Activated T-helper 1 cell treated with anti-CD3 and anti-CD28 coated beads, Interleukin-12 subunit alpha, Interleukin-12 subunit beta, Interleukin-2, Interleukin-4 antibody, amounts not matched to agents 30 ng/mL and 10 ng/mL and 1 ng/mL, durations not matched to agents 14 hours and 24 hours and 36 hours (primary cell): Measurements from ENCODE around the gene SLF2. TPM values are rescaled to one million over a fixed set of nuclear protein-coding genes. Genes with fewer than 3 reads are reported as not detected.

Source experiments
- DNase-seq: peaks from one replicate; pipeline ENCODE4 v3.0.0; 2021; ENCODE audit warnings: low spot score
- H3K27ac Mint-ChIP-seq: one replicate; pipeline ENCODE4 v1.8.0; 2021; ENCODE audit warnings: mild to moderate bottlenecking, mixed read lengths
- H3K27me3 Mint-ChIP-seq: one replicate; pipeline ENCODE4 v1.8.0; 2022; ENCODE audit warnings: mild to moderate bottlenecking, moderate library complexity, mixed read lengths; ENCODE audit not compliant: insufficient read depth
- H3K36me3 Mint-ChIP-seq: one replicate; pipeline ENCODE4 v1.8.0; 2021; ENCODE audit warnings: low read depth, mixed read lengths
- H3K4me1 Mint-ChIP-seq: one replicate; pipeline ENCODE4 v1.8.0; 2021; ENCODE audit warnings: low read depth, mixed read lengths
- H3K4me3 Mint-ChIP-seq: one replicate; pipeline ENCODE4 v1.8.0; 2021; ENCODE audit warnings: mild to moderate bottlenecking, moderate library complexity, mixed read lengths
- H3K9me3 Mint-ChIP-seq: one replicate; pipeline ENCODE4 v1.8.0; 2021; ENCODE audit warnings: mixed read lengths
- intact Hi-C: fragments of 100-400 bp; cut with micrococcal nuclease; formaldehyde crosslinking; loops from one replicate; pipeline ENCODE4 v1.15.1; 2024
- total RNA-seq: library from RNA; stranded (reverse); gene quantifications from 2 replicates; pipeline ENCODE4 v1.2.3, GENCODE V29; 2022

SLF2 gene
- total RNA-seq, 1 donor from 2014 or later = 36.1 TPM

- peaks cover 9% of the 10 kb centered on the region for H3K4me1 Mint-ChIP-seq
- no peak for DNase-seq
- H3K9me3 Mint-ChIP-seq = no peaks in the 10 kb centered on the region
- intact Hi-C loops = no loop called here
- H3K27me3 Mint-ChIP-seq = no peaks in the 10 kb centered on the region
- H3K4me3 Mint-ChIP-seq = no peak overlapping the region
- no peak overlapping the region for H3K27ac Mint-ChIP-seq
- H3K36me3 Mint-ChIP-seq = peaks cover 36% of the 10 kb centered on the region
Observed at GRCh38 chr10:100963826-100964225, 51.1 kb downstream of the SLF2 start.

GRCh38 chr10:100965820-100966219 lies 53.1 kb downstream of the SLF2 start:
- intact Hi-C loops = no loop called here
- peaks cover 16% of the 10 kb centered on the region for H3K4me1 Mint-ChIP-seq
- H3K9me3 Mint-ChIP-seq = no peaks in the 10 kb centered on the region
- H3K4me3 Mint-ChIP-seq = no peak overlapping the region
- peaks cover 7% of the 10 kb centered on the region for H3K27me3 Mint-ChIP-seq
- no peak for DNase-seq
- no peak overlapping the region for H3K27ac Mint-ChIP-seq
- peaks cover 22% of the 10 kb centered on the region for H3K36me3 Mint-ChIP-seq

GRCh38 chr10:100966887-100967286 lies 54.1 kb downstream of the SLF2 start:
- intact Hi-C loops = no loop called here

GRCh38 chr10:100967332-100967731 lies 54.6 kb downstream of the SLF2 start:
- H3K27ac Mint-ChIP-seq = no peak overlapping the region
- peaks cover 8% of the 10 kb centered on the region for H3K27me3 Mint-ChIP-seq
- H3K4me1 Mint-ChIP-seq = peaks cover 18% of the 10 kb centered on the region
- intact Hi-C loops = no loop called here
- peaks cover 15% of the 10 kb centered on the region for H3K36me3 Mint-ChIP-seq
- H3K9me3 Mint-ChIP-seq = no peaks in the 10 kb centered on the region
- no peak for DNase-seq
- no peak overlapping the region for H3K4me3 Mint-ChIP-seq

More at GRCh38 chr10:100966887-100967286, 54.1 kb downstream of the SLF2 start:
- H3K36me3 Mint-ChIP-seq = peaks cover 20% of the 10 kb centered on the region
- no peak overlapping the region for H3K4me3 Mint-ChIP-seq
- no peaks in the 10 kb centered on the region for H3K9me3 Mint-ChIP-seq
- no peak overlapping the region for H3K27ac Mint-ChIP-seq
- H3K27me3 Mint-ChIP-seq = peaks cover 8% of the 10 kb centered on the region
- H3K4me1 Mint-ChIP-seq = peaks cover 18% of the 10 kb centered on the region
- DNase-seq = no peak

- Mint-ChIP-seq H3K9me3 (no peaks in the 10 kb centered on the region), H3K4me1 (peaks cover 18% of the 10 kb centered on the region), H3K36me3 (peaks cover 8% of the 10 kb centered on the region), H3K27me3 (peaks cover 8% of the 10 kb centered on the region), H3K27ac (no peak overlapping the region), H3K4me3 (peak overlapping the region; percentile 66)
- DNase-seq = no peak
- intact Hi-C loops = no loop called here
Observed at GRCh38 chr10:100968062-100968736, 55.4 kb downstream of the SLF2 start.

GRCh38 chr10:100968863-100969186 lies 56.1 kb downstream of the SLF2 start:
- peaks cover 8% of the 10 kb centered on the region for H3K36me3 Mint-ChIP-seq
- H3K4me3 Mint-ChIP-seq = peak overlapping the region; percentile 60
- intact Hi-C loops = loop anchor here (1.0 kb wide), 2 partner anchors 18 to 44 kb away; partner anchors contain the start of genes MRPL43 and TWNK
- H3K4me1 Mint-ChIP-seq = peaks cover 18% of the 10 kb centered on the region
- no peak overlapping the region for H3K27ac Mint-ChIP-seq
- no peak for DNase-seq
- peaks cover 11% of the 10 kb centered on the region for H3K27me3 Mint-ChIP-seq
- H3K9me3 Mint-ChIP-seq = no peaks in the 10 kb centered on the region

GRCh38 chr10:100969187-100970075 lies 56.7 kb downstream of the SLF2 start, which contains the start of gene SEMA4G:
Gene SEMA4G, plus strand, starts transcription at chr10:100969504. Its CDS starts 3,409 bp downstream, at chr10:100972913.
- DNase-seq = peak; percentile 15
- H3K36me3 Mint-ChIP-seq = peaks cover 8% of the 10 kb centered on the region
- intact Hi-C loops = loop anchor here (1.0 kb wide), 2 partner anchors 18 to 44 kb away; partner anchors contain the start of genes MRPL43 and TWNK
- H3K9me3 Mint-ChIP-seq = no peaks in the 10 kb centered on the region
- peaks cover 11% of the 10 kb centered on the region for H3K27me3 Mint-ChIP-seq
- H3K4me1 Mint-ChIP-seq = peaks cover 18% of the 10 kb centered on the region
- H3K27ac Mint-ChIP-seq = no peak within 1 kb of the TSS
- peak within 1 kb of the TSS; percentile 66 for H3K4me3 Mint-ChIP-seq

GRCh38 chr10:100970076-100970913 lies 57.5 kb downstream of the SLF2 start:
- Mint-ChIP-seq H3K4me3 (peak overlapping the region; percentile 56), H3K9me3 (no peaks in the 10 kb centered on the region), H3K4me1 (peaks cover 18% of the 10 kb centered on the region), H3K27ac (no peak overlapping the region), H3K27me3 (peaks cover 11% of the 10 kb centered on the region), H3K36me3 (peaks cover 8% of the 10 kb centered on the region)
- intact Hi-C loops = no loop called here
- DNase-seq = no peak

- H3K27me3 Mint-ChIP-seq = peaks cover 11% of the 10 kb centered on the region
- no peak for DNase-seq
- no peaks in the 10 kb centered on the region for H3K9me3 Mint-ChIP-seq
- peak overlapping the region; percentile 56 for H3K4me3 Mint-ChIP-seq
- peaks cover 1% of the 10 kb centered on the region for H3K36me3 Mint-ChIP-seq
- H3K27ac Mint-ChIP-seq = no peak overlapping the region
- intact Hi-C loops = no loop called here
- H3K4me1 Mint-ChIP-seq = peaks cover 18% of the 10 kb centered on the region
Observed at GRCh38 chr10:100970914-100971811, 58.4 kb downstream of the SLF2 start.

GRCh38 chr10:100972115-100972903 lies 59.5 kb downstream of the SLF2 start:
- H3K27ac Mint-ChIP-seq = no peak overlapping the region
- peaks cover 18% of the 10 kb centered on the region for H3K4me1 Mint-ChIP-seq
- DNase-seq = no peak
- H3K27me3 Mint-ChIP-seq = peaks cover 11% of the 10 kb centered on the region
- H3K9me3 Mint-ChIP-seq = no peaks in the 10 kb centered on the region
- peaks cover 1% of the 10 kb centered on the region for H3K36me3 Mint-ChIP-seq
- H3K4me3 Mint-ChIP-seq = no peak overlapping the region
- intact Hi-C loops = no loop called here

- no peak overlapping the region for H3K4me3 Mint-ChIP-seq
Observed at GRCh38 chr10:100972904-100973535, 60.3 kb downstream of the SLF2 start.

More at GRCh38 chr10:100972904-100973535, 60.3 kb downstream of the SLF2 start:
- H3K27ac Mint-ChIP-seq = no peak overlapping the region
- H3K4me1 Mint-ChIP-seq = peaks cover 18% of the 10 kb centered on the region
- H3K9me3 Mint-ChIP-seq = no peaks in the 10 kb centered on the region
- intact Hi-C loops = no loop called here
- DNase-seq = no peak
- peaks cover 11% of the 10 kb centered on the region for H3K27me3 Mint-ChIP-seq
- no peaks in the 10 kb centered on the region for H3K36me3 Mint-ChIP-seq
